Endothelial cell of umbilical vein (primary cell): ENCODE data around the gene ZNF711. TPM values are rescaled to one million over a fixed set of nuclear protein-coding genes. Genes with fewer than 3 reads are reported as not detected.

Source experiments
- BruUV-seq: library from RNA; stranded (reverse); fragments of 400-500 nt; replicated peaks from 2 replicates; lab custom pipeline; 2021; lab: Mats Ljungman, UMichigan
- CTCF ChIA-PET: fragments of 300-600, 350-600 bp; sonication (Branson Sonifier 250); formaldehyde crosslinking; loops from one replicate; lab custom pipeline; 2021; ENCODE audit warnings: antibody characterized with exemption, inconsistent platforms; lab: Charles Lee
- POLR2A ChIA-PET: fragments of 300-600, 350-600 bp; sonication (Branson Sonifier 250); formaldehyde crosslinking; loops from one replicate; lab custom pipeline; 2021; ENCODE audit warnings: antibody characterized with exemption, inconsistent platforms; lab: Charles Lee
- DNase-seq: peaks from one replicate; pipeline ENCODE4 v3.0.0-alpha.2; 2011; ENCODE audit warnings: low read depth, low spot score
- FAIRE-seq: peaks from 2 replicates; lab custom pipeline; 2011; peaks lifted over from hg19 to GRCh38; lab: Jason Lieb, UNC
- H2AFZ ChIP-seq: 2 replicates; pipeline ENCODE4 v1.6.0; 2012; ENCODE audit warnings: low read depth, low read length, control low read depth, inconsistent platforms
- H3K27ac ChIP-seq: 2 replicates; pipeline ENCODE4 v1.5.1; 2011; ENCODE audit warnings: low read depth, mild to moderate bottlenecking, control low read depth, low read length, moderate library complexity; ENCODE audit not compliant: insufficient read depth
- H3K27me3 ChIP-seq, 2 experiments: 2 replicates each; pipeline versions ENCODE4 v1.6.0 to v1.6.1; 2011; ENCODE audit warnings: low read length in 2 of 2, mixed read lengths in 1 of 2; ENCODE audit not compliant: control insufficient read depth in 2 of 2, insufficient read depth in 2 of 2
- H3K36me3 ChIP-seq, 2 experiments: 2 replicates in 1 of 2; 3 replicates in 1 of 2; pipeline ENCODE4 v1.5.1; 2011; ENCODE audit warnings: low read length in 2 of 2, mild to moderate bottlenecking in 1 of 2, moderate library complexity in 1 of 2; ENCODE audit not compliant: control insufficient read depth in 2 of 2, insufficient read depth in 2 of 2; ENCODE audit errors: extremely low read depth in 1 of 2
- H3K4me1 ChIP-seq: 3 replicates; pipeline ENCODE4 v1.5.1; 2011; ENCODE audit warnings: mild to moderate bottlenecking, low read length; ENCODE audit not compliant: control insufficient read depth, insufficient read depth; ENCODE audit errors: extremely low read depth
- H3K4me2 ChIP-seq: 2 replicates; pipeline ENCODE4 v1.6.1; 2011; ENCODE audit warnings: low read length, control low read depth, mixed read lengths; ENCODE audit not compliant: insufficient read depth
- H3K4me3 ChIP-seq, 3 experiments: fragments of 200-600 bp in 1 of 3; sonication (generic), shearing (Covaris generic) in 1 of 3; replicated peaks in 1 of 3; 2 replicates each; pipeline ENCODE4 v1.5.1; 2011 to 2016; ENCODE audit warnings: control low read depth in 3 of 3, low read length in 3 of 3, mild to moderate bottlenecking in 2 of 3, inconsistent platforms in 1 of 3, low read depth in 1 of 3, moderate library complexity in 1 of 3; ENCODE audit not compliant: insufficient read depth in 1 of 3
- H3K79me2 ChIP-seq: 2 replicates; pipeline ENCODE4 v1.6.0; 2012; ENCODE audit warnings: low read length, inconsistent platforms; ENCODE audit not compliant: control insufficient read depth, insufficient read depth
- H3K9ac ChIP-seq: replicated peaks from 2 replicates; pipeline ENCODE3; 2011; ENCODE audit warnings: low read length, control low read depth; ENCODE audit not compliant: insufficient read depth; ENCODE audit errors: extremely low read depth
- H3K9me1 ChIP-seq: replicated peaks from 3 replicates; pipeline ENCODE4 v1.6.0; 2011; ENCODE audit warnings: mild to moderate bottlenecking, low read length; ENCODE audit not compliant: control insufficient read depth, insufficient read depth; ENCODE audit errors: extremely low read depth
- H3K9me3 ChIP-seq: replicated peaks from 2 replicates; pipeline ENCODE4 v1.5.1; 2012; ENCODE audit warnings: low read length, inconsistent platforms; ENCODE audit not compliant: control insufficient read depth, insufficient read depth
- H4K20me1 ChIP-seq: replicated peaks from 2 replicates; pipeline ENCODE3; 2011; ENCODE audit warnings: mild to moderate bottlenecking, low read length; ENCODE audit not compliant: control insufficient read depth, insufficient read depth; ENCODE audit errors: extremely low read depth
- CTCF ChIP-seq, 2 donors: IDR thresholded peaks; 1 replicate in 1 of 2; 2 replicates in 1 of 2; pipeline ENCODE4 v1.5.1; 2011; ENCODE audit warnings: low read length in 2 of 2, mild to moderate bottlenecking in 2 of 2, moderate library complexity in 2 of 2, control low read depth in 1 of 2, inconsistent platforms in 1 of 2, low read depth in 1 of 2; ENCODE audit not compliant: insufficient read depth in 1 of 2; ENCODE audit errors: extremely low read depth in 1 of 2
- EZH2 ChIP-seq: IDR thresholded peaks from 2 replicates; pipeline ENCODE4 v1.6.1; 2012; ENCODE audit warnings: borderline replicate concordance, low read depth, mild to moderate bottlenecking, moderate library complexity, low read length, inconsistent platforms; ENCODE audit not compliant: severe bottlenecking
- FOS ChIP-seq: IDR thresholded peaks from 2 replicates; pipeline ENCODE4 v1.6.1; 2011; ENCODE audit warnings: mild to moderate bottlenecking, low read length, moderate library complexity, borderline replicate concordance; ENCODE audit not compliant: insufficient read depth
- GATA2 ChIP-seq: IDR thresholded peaks from 2 replicates; pipeline ENCODE4 v1.7.0; 2011; ENCODE audit warnings: low read depth, mild to moderate bottlenecking, moderate library complexity, mixed read lengths, low read length; ENCODE audit not compliant: insufficient read length, insufficient read depth
- JUN ChIP-seq: IDR thresholded peaks from 2 replicates; pipeline ENCODE4 v1.6.1; 2011; ENCODE audit warnings: borderline replicate concordance, low read depth; ENCODE audit not compliant: insufficient read length, insufficient read depth
- MAX ChIP-seq: IDR thresholded peaks from 2 replicates; pipeline ENCODE4 v1.6.1; 2011; ENCODE audit not compliant: insufficient read depth, insufficient read length
- MYC ChIP-seq: IDR thresholded peaks from one replicate; pipeline ENCODE4 v1.6.1; 2011; ENCODE audit warnings: mild to moderate bottlenecking, low read depth, low read length
- POLR2A ChIP-seq: IDR thresholded peaks from 2 replicates; pipeline ENCODE4 v1.6.1; 2012; ENCODE audit warnings: low read depth, mild to moderate bottlenecking, control low read depth, low read length
- POLR2AphosphoS5 ChIP-seq: IDR thresholded peaks from 2 replicates; pipeline ENCODE4 v1.6.1; 2012; ENCODE audit warnings: low read depth, mild to moderate bottlenecking, control low read depth, low read length, moderate library complexity; ENCODE audit not compliant: insufficient read depth
- dilution Hi-C: fragments of 300-500 bp; cut with MboI; formaldehyde crosslinking; loops from one replicate; pipeline ENCODE4 v1.15.0; 2019; ENCODE audit warnings: low sequenced_read_pairs; ENCODE audit not compliant: extremely low pct_ligation_motif_present
- intact Hi-C: fragments of 100-400 bp; cut with micrococcal nuclease; formaldehyde crosslinking; loops from one replicate; pipeline ENCODE4 v1.10.0; 2022
- polyA plus RNA-seq, 4 experiments: library from polyadenylated mRNA; depleted of rRNA in 3 of 4; stranded (reverse) in 3 of 4; unstranded in 1 of 4; fragments of >200 nt; gene quantifications; 2 replicates each; pipeline versions ENCODE4 v1.2.1 to v1.2.3, GENCODE V29; 2011 to 2012; ENCODE audit warnings: missing spikeins in 1 of 4
- total RNA-seq: library from RNA; stranded (reverse); gene quantifications from 2 replicates; pipeline ENCODE4 v1.2.3, GENCODE V29; 2021

The ZNF711 gene
- total and polyA plus RNA-seq, 2 donors (not counting 3 experiments of a cell fraction or from before 2014, with no cell fraction given): 2.2 to 5.0 TPM

GRCh38 chrX:85213792-85214530 is 29.8 kb upstream of the ZNF711 start:
- dilution Hi-C loops (no loop called here), intact Hi-C loops (no loop called here)
- no peak overlapping the region for H3K27ac ChIP-seq
- no peak for TF ChIP-seq POLR2AphosphoS5
- TF ChIP-seq GATA2: no peak
- TF ChIP-seq POLR2A: no peak
- no peak for TF ChIP-seq MAX
- no peak for TF ChIP-seq FOS
- TF ChIP-seq CTCF (IDR thresholded peaks at IDR 0.05; ENCODE audit: extremely low read depth in 1 of 2, insufficient read depth in 1 of 2, low read depth in 1 of 2, low read length in 2 of 2): no peak
- TF ChIP-seq EZH2: no peak
- no peak for TF ChIP-seq MYC
- TF ChIP-seq JUN: no peak
- H3K9me1 ChIP-seq: no peaks in the 10 kb centered on the region
- ChIA-PET POLR2A (no interaction called here), CTCF (no interaction called here)
- no peak overlapping the region for H2AFZ ChIP-seq
- no peaks in the 10 kb centered on the region for H3K9me3 ChIP-seq
- no peak for FAIRE-seq
- H3K4me2 ChIP-seq: no peak overlapping the region
- no peak overlapping the region for H3K9ac ChIP-seq
- H4K20me1 ChIP-seq: no peaks in the 10 kb centered on the region
- no peak overlapping the region for H3K4me3 ChIP-seq
- no peaks in the 10 kb centered on the region for H3K27me3 ChIP-seq
- no peaks in the 10 kb centered on the region for H3K79me2 ChIP-seq
- no peaks in the 10 kb centered on the region for H3K36me3 ChIP-seq
- no TSS peak for BruUV-seq
- DNase-seq: no peak
- H3K4me1 ChIP-seq: no peaks in the 10 kb centered on the region
